H9 (cell line): Measurements from ENCODE around the gene XDH. TPM values are rescaled to one million over a fixed set of nuclear protein-coding genes. Genes with fewer than 3 reads are reported as not detected.

ENCODE experiments used
- DNase-seq: peaks from one replicate; pipeline ENCODE4 v3.0.0-alpha.2; 2017
- H2AFZ ChIP-seq: one replicate; pipeline ENCODE4 v1.6.1; 2013; ENCODE audit warnings: mild to moderate bottlenecking, low read length, control low read depth, moderate library complexity
- H2AK5ac ChIP-seq: 2 replicates; pipeline ENCODE4 v1.6.1; 2013; ENCODE audit warnings: low read length, control low read depth, mixed read lengths; ENCODE audit not compliant: insufficient read length
- H2BK120ac ChIP-seq: one replicate; pipeline ENCODE4 v1.6.1; 2013; ENCODE audit warnings: low read depth, mild to moderate bottlenecking, low read length, control low read depth, inconsistent platforms; ENCODE audit not compliant: poor library complexity, severe bottlenecking
- H2BK12ac ChIP-seq: 2 replicates; pipeline ENCODE4 v1.6.1; 2013; ENCODE audit warnings: low read length, control low read depth, mixed read lengths, low read depth; ENCODE audit not compliant: insufficient read length
- H2BK15ac ChIP-seq: 2 replicates; pipeline ENCODE4 v1.6.1; 2013; ENCODE audit warnings: low read depth, low read length, control low read depth
- H2BK20ac ChIP-seq: one replicate; pipeline ENCODE4 v1.6.1; 2013; ENCODE audit warnings: low read depth, mild to moderate bottlenecking, low read length, control low read depth, inconsistent platforms; ENCODE audit not compliant: poor library complexity, severe bottlenecking
- H2BK5ac ChIP-seq: 2 replicates; pipeline ENCODE4 v1.6.1; 2013; ENCODE audit warnings: low read length, control low read depth, mixed read lengths; ENCODE audit not compliant: insufficient read length
- H3K14ac ChIP-seq: 2 replicates; pipeline ENCODE4 v1.6.1; 2013; ENCODE audit warnings: low read length, control low read depth; ENCODE audit not compliant: insufficient read depth
- H3K18ac ChIP-seq: 2 replicates; pipeline ENCODE4 v1.6.1; 2013; ENCODE audit warnings: low read depth, mild to moderate bottlenecking, mixed read lengths, low read length, control low read depth; ENCODE audit not compliant: insufficient read length
- H3K23ac ChIP-seq: 2 replicates; pipeline ENCODE4 v1.6.1; 2013; ENCODE audit warnings: low read length, control low read depth, mixed read lengths, low read depth; ENCODE audit not compliant: insufficient read length
- H3K23me2 ChIP-seq: 2 replicates; pipeline ENCODE4 v1.6.1; 2013; ENCODE audit warnings: low read depth, mild to moderate bottlenecking, mixed read lengths, low read length, control low read depth; ENCODE audit not compliant: insufficient read length, poor library complexity, severe bottlenecking
- H3K27ac ChIP-seq: 2 replicates; pipeline ENCODE4 v1.5.1; 2013; ENCODE audit warnings: low read length, control low read depth, mixed read lengths, low read depth; ENCODE audit not compliant: insufficient read length
- H3K27me3 ChIP-seq: 2 replicates; pipeline ENCODE4 v1.6.1; 2013; ENCODE audit warnings: low read length, control low read depth, inconsistent platforms; ENCODE audit not compliant: insufficient read depth
- H3K4ac ChIP-seq: 2 replicates; pipeline ENCODE4 v1.6.1; 2013; ENCODE audit warnings: low read depth, mild to moderate bottlenecking, control low read depth, inconsistent platforms, low read length, moderate library complexity
- H3K4me1 ChIP-seq: 2 replicates; pipeline ENCODE4 v1.6.1; 2013; ENCODE audit warnings: low read length, control low read depth, inconsistent platforms; ENCODE audit not compliant: insufficient read depth
- H3K4me2 ChIP-seq: 2 replicates; pipeline ENCODE4 v1.6.1; 2013; ENCODE audit warnings: low read length, control low read depth, mixed read lengths; ENCODE audit not compliant: insufficient read length, insufficient read depth
- H3K56ac ChIP-seq: 2 replicates; pipeline ENCODE4 v1.6.1; 2013; ENCODE audit warnings: low read depth, mild to moderate bottlenecking, mixed read lengths, low read length, control low read depth; ENCODE audit not compliant: insufficient read length
- H3K79me1 ChIP-seq: 2 replicates; pipeline ENCODE4 v1.6.1; 2013; ENCODE audit warnings: low read depth, mild to moderate bottlenecking, moderate library complexity, low read length, control low read depth, inconsistent platforms; ENCODE audit not compliant: insufficient read depth, poor library complexity, severe bottlenecking
- H3K79me2 ChIP-seq: 2 replicates; pipeline ENCODE4 v1.6.1; 2013; ENCODE audit warnings: low read length, control low read depth, inconsistent platforms; ENCODE audit not compliant: insufficient read depth
- H3K9ac ChIP-seq: 2 replicates; pipeline ENCODE4 v1.6.1; 2013; ENCODE audit warnings: low read length, control low read depth, mixed read lengths; ENCODE audit not compliant: insufficient read length; ENCODE audit errors: extremely low read depth
- H3K9me3 ChIP-seq: one replicate; pipeline ENCODE4 v1.6.1; 2013; ENCODE audit warnings: low read depth, low read length, inconsistent platforms; ENCODE audit not compliant: control insufficient read depth
- H3T11ph ChIP-seq: one replicate; pipeline ENCODE4 v1.6.1; 2013; ENCODE audit warnings: mild to moderate bottlenecking, low read length, control low read depth, inconsistent platforms
- H4K20me1 ChIP-seq: one replicate; pipeline ENCODE4 v1.6.1; 2013; ENCODE audit not compliant: control insufficient read depth, insufficient read length, insufficient read depth
- H4K5ac ChIP-seq: 2 replicates; pipeline ENCODE4 v1.6.1; 2013; ENCODE audit warnings: low read depth, mild to moderate bottlenecking, mixed read lengths, low read length, control low read depth; ENCODE audit not compliant: insufficient read length
- H4K8ac ChIP-seq: replicated peaks from 2 replicates; pipeline ENCODE4 v1.6.1; 2013; ENCODE audit warnings: low read length, control low read depth, mixed read lengths, low read depth; ENCODE audit not compliant: insufficient read length
- H4K91ac ChIP-seq: 2 replicates; pipeline ENCODE4 v1.6.1; 2013; ENCODE audit warnings: low read depth, mild to moderate bottlenecking, moderate library complexity, mixed read lengths, low read length, control low read depth; ENCODE audit not compliant: insufficient read length
- H3K27ac Mint-ChIP-seq, 3 experiments: 2 replicates in 2 of 3; 3 replicates in 1 of 3; pipeline ENCODE4 v1.8.0; 2020 to 2021; ENCODE audit warnings: mixed read lengths in 3 of 3, mild to moderate bottlenecking in 1 of 3, moderate library complexity in 1 of 3
- H3K27me3 Mint-ChIP-seq: 2 replicates; pipeline ENCODE4 v1.8.0; 2021; ENCODE audit warnings: low read depth, mild to moderate bottlenecking, moderate library complexity, mixed read lengths
- H3K36me3 Mint-ChIP-seq, 3 experiments: 2 replicates in 2 of 3; 3 replicates in 1 of 3; pipeline ENCODE4 v1.8.0; 2020 to 2021; ENCODE audit warnings: low read depth in 3 of 3, mixed read lengths in 3 of 3; ENCODE audit not compliant: insufficient read depth in 1 of 3
- H3K4me1 Mint-ChIP-seq, 2 experiments: 2 replicates each; pipeline ENCODE4 v1.8.0; 2020; ENCODE audit warnings: mixed read lengths in 2 of 2
- H3K4me3 Mint-ChIP-seq, 2 experiments: 2 replicates in 1 of 2; 3 replicates in 1 of 2; pipeline ENCODE4 v1.8.0; 2020 to 2021; ENCODE audit warnings: mild to moderate bottlenecking in 2 of 2, mixed read lengths in 2 of 2, moderate library complexity in 1 of 2
- H3K9me3 Mint-ChIP-seq, 2 experiments: 2 replicates in 1 of 2; 3 replicates in 1 of 2; pipeline ENCODE4 v1.8.0; 2020; ENCODE audit warnings: mild to moderate bottlenecking in 2 of 2, mixed read lengths in 2 of 2, moderate library complexity in 1 of 2
- WGBS: extraction: QIAGEN DNeasy Blood & Tissue Kit; methylation state at CpG from one replicate; pipeline ENCODE4 v1.1.7; 2013; ENCODE audit warnings: missing lambda C conversion rate, low lambda C conversion rate, mixed read lengths; ENCODE audit not compliant: insufficient read length; ENCODE audit errors: extremely low coverage; 5-methylcytosine and 5-hydroxymethylcytosine counted together
- total RNA-seq: library from RNA; stranded (reverse); gene quantifications from 2 replicates; pipeline ENCODE4 v1.2.1, GENCODE V29; 2021
- TF ChIP-seq, protein P1 (sequence below): fragments of 200-600 bp; sonication (generic); conservative IDR thresholded peaks from 3 replicates; pipeline ENCODE4 v1.8.0; 2021; ENCODE audit warnings: antibody characterized with exemption, mild to moderate bottlenecking

XDH gene
- total RNA-seq, 1 experiment from 2014 or later, result 1.4 TPM

DNA sequence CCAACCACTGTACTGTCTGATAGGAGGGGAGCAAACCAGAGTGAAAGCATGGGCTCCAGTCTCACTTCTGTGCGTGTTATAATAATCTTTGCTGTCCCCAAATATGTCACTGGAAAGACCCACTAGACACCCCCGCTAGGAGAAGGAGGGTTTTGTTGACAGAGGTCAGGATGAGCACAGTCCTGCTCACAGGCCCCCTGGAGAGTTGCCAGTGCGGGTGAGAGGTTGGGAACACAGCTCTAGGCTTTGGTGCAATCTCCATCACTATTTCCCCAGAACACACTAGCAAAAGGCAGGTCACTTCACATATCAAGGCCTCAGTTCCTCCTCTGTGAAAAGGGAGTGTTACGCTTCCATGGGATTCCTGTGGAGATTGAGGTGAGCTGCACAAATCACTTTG lies 9.7 kb downstream of the XDH start:
- H3K27me3 ChIP-seq, result no peaks in the 10 kb centered on the region
- no peak overlapping the region for H3K4me3 Mint-ChIP-seq
- no peak overlapping the region for H3K23ac ChIP-seq
- no peak overlapping the region for H3K14ac ChIP-seq
- H3K4me1 ChIP-seq, result peaks cover 2% of the 10 kb centered on the region; the same call in 1 of the 2 replicates
- DNase-seq, result no peak
- H3K27ac ChIP-seq, result no peak overlapping the region
- H3K27me3 Mint-ChIP-seq, result no peaks in the 10 kb centered on the region
- no peak overlapping the region for H4K5ac ChIP-seq
- H3K36me3 Mint-ChIP-seq, result no peaks in the 10 kb centered on the region; a peak in 2 of 7 replicates
- H2AK5ac ChIP-seq, result no peak overlapping the region
- no peak overlapping the region for H2BK120ac ChIP-seq
- H3K18ac ChIP-seq, result no peak overlapping the region
- no peaks in the 10 kb centered on the region for H3K9me3 Mint-ChIP-seq
- no peak overlapping the region for H3T11ph ChIP-seq
- no peak overlapping the region for H3K4me2 ChIP-seq
- H2BK12ac ChIP-seq, result no peak overlapping the region
- H3K79me1 ChIP-seq, result no peaks in the 10 kb centered on the region
- no peaks in the 10 kb centered on the region for H3K79me2 ChIP-seq
- no peak overlapping the region for H3K27ac Mint-ChIP-seq
- no peak overlapping the region for H2AFZ ChIP-seq
- no peak overlapping the region for H3K9ac ChIP-seq
- no peak overlapping the region for H2BK15ac ChIP-seq
- no CpG with 5 or more reads among the region's 4 CpGs for WGBS
- H4K20me1 ChIP-seq, result no peaks in the 10 kb centered on the region
- no peaks in the 10 kb centered on the region for H3K23me2 ChIP-seq
- H4K91ac ChIP-seq, result no peak overlapping the region
- no peak overlapping the region for H2BK20ac ChIP-seq
- H3K56ac ChIP-seq, result no peak overlapping the region
- H2BK5ac ChIP-seq, result no peak overlapping the region
- no peaks in the 10 kb centered on the region for H3K9me3 ChIP-seq
- H3K4me1 Mint-ChIP-seq, result peaks cover 12 to 14% of the 10 kb centered on the region in 2 experiments
- no peak overlapping the region for H4K8ac ChIP-seq
- TF ChIP-seq, protein P1, sequence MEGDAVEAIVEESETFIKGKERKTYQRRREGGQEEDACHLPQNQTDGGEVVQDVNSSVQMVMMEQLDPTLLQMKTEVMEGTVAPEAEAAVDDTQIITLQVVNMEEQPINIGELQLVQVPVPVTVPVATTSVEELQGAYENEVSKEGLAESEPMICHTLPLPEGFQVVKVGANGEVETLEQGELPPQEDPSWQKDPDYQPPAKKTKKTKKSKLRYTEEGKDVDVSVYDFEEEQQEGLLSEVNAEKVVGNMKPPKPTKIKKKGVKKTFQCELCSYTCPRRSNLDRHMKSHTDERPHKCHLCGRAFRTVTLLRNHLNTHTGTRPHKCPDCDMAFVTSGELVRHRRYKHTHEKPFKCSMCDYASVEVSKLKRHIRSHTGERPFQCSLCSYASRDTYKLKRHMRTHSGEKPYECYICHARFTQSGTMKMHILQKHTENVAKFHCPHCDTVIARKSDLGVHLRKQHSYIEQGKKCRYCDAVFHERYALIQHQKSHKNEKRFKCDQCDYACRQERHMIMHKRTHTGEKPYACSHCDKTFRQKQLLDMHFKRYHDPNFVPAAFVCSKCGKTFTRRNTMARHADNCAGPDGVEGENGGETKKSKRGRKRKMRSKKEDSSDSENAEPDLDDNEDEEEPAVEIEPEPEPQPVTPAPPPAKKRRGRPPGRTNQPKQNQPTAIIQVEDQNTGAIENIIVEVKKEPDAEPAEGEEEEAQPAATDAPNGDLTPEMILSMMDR, result no peak
- H3K4ac ChIP-seq, result no peak overlapping the region
